ENCODE measurements around the gene SMG1.
A peak's percentile ranks its signal among the peaks of the same experiment; 100 is the strongest.
"Not testable (repeated sequence)": the region's sequence is repeated elsewhere in the genome, so short reads cannot be mapped to it uniquely, and the experiment has no call there.

SMG1 gene

DNA sequence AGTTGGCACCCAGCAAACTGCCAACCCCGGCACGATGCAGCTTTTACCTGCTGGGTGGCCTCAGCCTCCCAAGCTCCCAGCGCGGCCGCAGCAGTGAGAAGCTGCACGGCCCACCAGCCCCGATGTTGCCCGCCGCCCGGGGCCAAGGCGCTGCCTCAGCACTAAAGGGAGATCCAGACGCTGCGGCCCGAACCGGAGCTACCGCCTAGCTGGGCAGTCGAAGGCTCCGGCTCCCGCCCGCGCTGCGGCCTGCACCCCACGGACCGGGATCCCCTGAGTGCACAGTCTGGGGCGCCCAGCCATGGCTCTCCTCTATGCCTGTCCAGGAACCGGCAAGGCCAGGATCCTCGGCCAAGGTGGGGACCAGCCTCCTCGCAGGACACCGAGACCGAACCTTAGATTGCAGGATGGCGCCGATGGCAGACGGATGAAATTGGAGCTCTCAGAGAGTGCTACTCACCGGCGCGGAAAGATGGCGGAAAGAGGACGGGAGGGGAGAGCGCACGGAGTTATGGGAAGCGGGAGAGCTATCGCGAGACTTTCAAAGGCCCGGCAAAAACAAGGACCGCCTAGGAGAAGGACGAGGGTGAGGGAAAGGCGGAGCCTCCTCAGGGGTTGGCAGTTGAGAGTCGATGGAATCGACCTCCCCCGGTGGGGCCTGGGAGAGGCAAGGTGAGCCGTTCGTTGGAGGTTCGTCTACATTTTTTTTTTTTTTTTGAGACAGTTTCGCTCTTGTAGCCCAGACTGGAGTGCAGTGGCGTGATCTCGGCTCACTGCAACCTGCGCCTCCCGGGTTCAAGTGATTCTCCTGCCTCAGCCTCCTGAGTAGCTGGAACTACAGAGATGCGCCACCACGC, 136.1 kb downstream of the SMG1 start, which contains the start of gene RPS15A:
Gene RPS15A, minus strand, starts transcription at position 485 of the 857 bp plus-strand sequence. CDS start 1,221 bp downstream, outside the sequence.
- DNase-seq = peak; percentile 85 to 92 (median 89)
- Histone ChIP-seq H3K4me1 (ENCODE audit: control insufficient read depth, insufficient read depth, low read length, poor library complexity, severe bottlenecking) (peaks cover 26% of the 10 kb centered on the region), H3K9me3 (ENCODE audit: control insufficient read depth, low read length) (no peaks in the 10 kb centered on the region), H3K4me3 (ENCODE audit: insufficient read depth, low read depth, low read length, poor library complexity, severe bottlenecking) (peak within 1 kb of the TSS; percentile 99), H3K27me3 (replicated peaks; ENCODE audit: control insufficient read depth, insufficient read depth, low read length, poor library complexity, severe bottlenecking) (no peaks in the 10 kb centered on the region), H3K27ac (ENCODE audit: insufficient read depth, low read length, poor library complexity, severe bottlenecking) (peak within 1 kb of the TSS; percentile 73), H3K36me3 (ENCODE audit: control insufficient read depth, insufficient read depth, low read length) (peaks cover 50% of the 10 kb centered on the region)

DNA sequence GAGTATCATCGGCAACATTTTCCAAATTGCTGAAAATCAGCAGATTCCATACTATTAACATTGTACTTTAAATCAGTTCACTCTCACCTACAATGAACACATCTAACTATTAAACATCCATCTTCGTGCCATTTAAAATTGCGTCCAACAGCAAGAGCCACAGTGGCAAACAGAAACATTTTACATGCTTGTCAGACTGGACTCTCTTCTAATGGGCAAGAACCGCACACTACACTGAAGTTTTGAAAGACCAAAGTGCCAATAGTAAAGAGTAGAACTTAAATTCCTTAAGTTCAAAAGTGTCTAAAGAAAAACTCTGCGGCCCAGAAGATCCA, 136.7 kb downstream of the SMG1 start:
- H3K36me3 ChIP-seq (ENCODE audit: control insufficient read depth, insufficient read depth, low read length) = peaks cover 52% of the 10 kb centered on the region
- peaks cover 26% of the 10 kb centered on the region for H3K4me1 ChIP-seq (ENCODE audit: control insufficient read depth, insufficient read depth, low read length, poor library complexity, severe bottlenecking)
- peak overlapping the region; percentile 73 for H3K27ac ChIP-seq (ENCODE audit: insufficient read depth, low read length, poor library complexity, severe bottlenecking)

DNA sequence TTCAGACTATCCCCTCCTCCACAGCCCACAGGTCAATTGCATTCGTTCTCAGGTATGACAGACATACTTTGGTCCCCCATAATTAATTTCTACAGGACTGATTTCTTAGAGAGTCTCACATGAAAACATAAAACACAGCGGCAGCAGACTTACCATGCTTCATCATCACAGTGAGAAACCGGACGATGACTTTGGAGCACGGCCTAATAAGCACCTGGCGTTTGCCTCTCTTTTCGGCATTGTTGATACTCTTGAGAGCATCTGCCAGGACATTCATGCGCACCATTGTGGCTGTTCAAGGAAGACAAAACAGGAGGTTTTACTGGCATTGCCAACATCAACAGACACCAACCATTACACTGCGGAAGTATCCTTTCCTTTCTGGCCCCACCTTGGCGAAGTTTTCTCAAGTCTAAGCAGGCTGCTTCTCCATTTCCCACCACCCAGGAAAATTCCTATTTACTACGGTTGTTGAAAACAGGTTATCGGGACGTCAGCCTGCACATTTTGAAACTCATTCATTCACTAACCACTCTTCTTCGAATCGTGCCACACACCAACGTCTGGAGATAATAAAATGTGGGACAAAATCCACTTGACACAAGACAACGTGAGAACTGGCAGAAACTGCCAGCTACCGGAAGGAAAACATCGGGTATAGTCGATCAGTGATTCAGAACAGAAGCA, 137.2 kb downstream of the SMG1 start:
- H3K9me3 ChIP-seq (ENCODE audit: control insufficient read depth, low read length) = no peaks in the 10 kb centered on the region
- peaks cover 26% of the 10 kb centered on the region for H3K4me1 ChIP-seq (ENCODE audit: control insufficient read depth, insufficient read depth, low read length, poor library complexity, severe bottlenecking)
- peaks cover 52% of the 10 kb centered on the region for H3K36me3 ChIP-seq (ENCODE audit: control insufficient read depth, insufficient read depth, low read length)
- H3K27me3 ChIP-seq (replicated peaks; ENCODE audit: control insufficient read depth, insufficient read depth, low read length, poor library complexity, severe bottlenecking) = no peaks in the 10 kb centered on the region
- H3K27ac ChIP-seq (ENCODE audit: insufficient read depth, low read length, poor library complexity, severe bottlenecking) = peak overlapping the region; percentile 73
- DNase-seq = no peak
- H3K4me3 ChIP-seq (ENCODE audit: insufficient read depth, low read depth, low read length, poor library complexity, severe bottlenecking) = peak overlapping the region; percentile 99

More for the DNA sequence above, 136.7 kb downstream of the SMG1 start:
- H3K4me3 ChIP-seq (ENCODE audit: insufficient read depth, low read depth, low read length, poor library complexity, severe bottlenecking) = peak overlapping the region; percentile 99
- DNase-seq = no peak
- no peaks in the 10 kb centered on the region for H3K9me3 ChIP-seq (ENCODE audit: control insufficient read depth, low read length)
- H3K27me3 ChIP-seq (replicated peaks; ENCODE audit: control insufficient read depth, insufficient read depth, low read length, poor library complexity, severe bottlenecking) = no peaks in the 10 kb centered on the region

DNA sequence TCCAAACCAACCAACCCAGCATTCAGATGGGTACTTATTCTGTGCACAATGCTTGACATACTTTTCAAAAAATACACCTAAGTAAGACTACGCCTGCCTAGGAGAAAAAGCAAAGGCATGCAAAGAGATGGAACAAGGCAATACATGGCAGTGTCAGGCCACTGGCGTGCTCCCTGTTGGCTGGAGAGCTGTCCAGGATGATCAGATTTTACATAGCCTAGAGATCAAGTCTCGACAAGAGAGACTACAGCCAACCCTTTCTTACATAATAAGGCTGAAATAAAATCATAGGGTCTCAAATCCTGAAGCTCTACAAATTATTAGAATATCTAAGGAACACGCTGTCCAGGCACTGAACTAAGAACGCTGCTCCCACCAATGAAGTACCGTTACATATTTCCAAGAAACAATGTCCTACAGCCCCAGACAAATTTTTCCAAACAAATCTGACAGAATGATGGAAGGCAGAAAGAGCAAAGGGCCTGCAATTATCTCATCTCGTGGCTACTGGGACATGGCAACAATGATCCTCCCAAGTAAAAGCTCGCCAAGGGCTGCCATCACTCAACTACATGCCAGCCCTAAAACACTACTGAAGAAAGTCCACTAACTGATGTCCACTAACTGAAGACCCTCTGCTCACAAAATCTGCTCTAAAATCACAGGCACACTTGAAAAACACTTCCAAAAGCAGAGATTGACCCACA, 141.1 kb downstream of the SMG1 start:
- Histone ChIP-seq H3K27me3 (replicated peaks; ENCODE audit: control insufficient read depth, insufficient read depth, low read length, poor library complexity, severe bottlenecking) (no peaks in the 10 kb centered on the region), H3K9me3 (ENCODE audit: control insufficient read depth, low read length) (no peaks in the 10 kb centered on the region), H3K4me1 (ENCODE audit: control insufficient read depth, insufficient read depth, low read length, poor library complexity, severe bottlenecking) (peaks cover 26% of the 10 kb centered on the region), H3K4me3 (ENCODE audit: insufficient read depth, low read depth, low read length, poor library complexity, severe bottlenecking) (no peak overlapping the region), H3K27ac (ENCODE audit: insufficient read depth, low read length, poor library complexity, severe bottlenecking) (no peak overlapping the region), H3K36me3 (ENCODE audit: control insufficient read depth, insufficient read depth, low read length) (peaks cover 57% of the 10 kb centered on the region)
- no peak for DNase-seq

DNA sequence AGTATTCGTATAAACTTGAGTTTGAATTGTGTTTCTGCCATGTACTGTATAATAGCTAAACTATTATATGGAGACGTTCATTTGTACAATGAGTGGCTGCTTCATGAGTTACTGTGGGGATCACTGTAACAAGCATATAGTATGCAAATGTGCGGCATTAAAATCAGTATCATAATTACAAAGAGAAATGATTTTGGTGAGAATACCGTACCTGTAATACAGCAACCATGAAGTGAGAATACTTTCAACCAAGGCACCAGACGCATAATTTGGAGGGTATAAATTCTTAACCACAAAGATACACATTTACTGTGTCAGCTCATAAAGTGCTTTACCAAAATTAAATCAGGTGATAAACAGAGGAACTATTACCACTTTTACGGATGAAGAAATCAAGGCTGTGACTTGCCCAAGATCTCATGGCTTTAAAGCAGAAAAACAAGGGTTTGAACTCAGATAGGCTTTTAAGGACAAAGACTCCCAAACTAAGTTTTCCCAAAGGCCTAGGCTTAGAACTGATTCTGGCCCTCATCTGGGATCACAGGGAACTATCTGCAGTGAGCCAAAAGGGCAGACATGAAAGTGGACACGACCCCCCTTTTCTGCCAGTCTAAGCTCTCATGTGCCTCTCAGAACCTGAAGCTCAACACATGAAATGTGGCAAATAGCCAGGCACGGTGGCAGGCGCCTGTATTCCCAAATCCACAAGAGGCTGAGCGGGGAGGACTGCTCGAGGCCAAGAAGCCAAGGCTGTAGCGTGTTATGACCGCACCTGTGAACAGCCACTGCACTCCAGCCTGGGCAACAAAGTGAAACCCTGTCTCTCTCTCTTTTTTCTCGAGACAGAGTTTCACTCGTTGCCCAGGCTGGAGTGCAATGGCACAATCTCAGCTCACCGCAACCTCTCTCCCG, 142.5 kb downstream of the SMG1 start:
- H3K9me3 ChIP-seq (ENCODE audit: control insufficient read depth, low read length) = no peaks in the 10 kb centered on the region
- peaks cover 57% of the 10 kb centered on the region for H3K36me3 ChIP-seq (ENCODE audit: control insufficient read depth, insufficient read depth, low read length)
- H3K4me1 ChIP-seq (ENCODE audit: control insufficient read depth, insufficient read depth, low read length, poor library complexity, severe bottlenecking) = peaks cover 24% of the 10 kb centered on the region
- H3K27me3 ChIP-seq (replicated peaks; ENCODE audit: control insufficient read depth, insufficient read depth, low read length, poor library complexity, severe bottlenecking) = no peaks in the 10 kb centered on the region
- H3K27ac ChIP-seq (ENCODE audit: insufficient read depth, low read length, poor library complexity, severe bottlenecking) = peak overlapping the region; percentile 12
- DNase-seq = no peak
- no peak overlapping the region for H3K4me3 ChIP-seq (ENCODE audit: insufficient read depth, low read depth, low read length, poor library complexity, severe bottlenecking)

DNA sequence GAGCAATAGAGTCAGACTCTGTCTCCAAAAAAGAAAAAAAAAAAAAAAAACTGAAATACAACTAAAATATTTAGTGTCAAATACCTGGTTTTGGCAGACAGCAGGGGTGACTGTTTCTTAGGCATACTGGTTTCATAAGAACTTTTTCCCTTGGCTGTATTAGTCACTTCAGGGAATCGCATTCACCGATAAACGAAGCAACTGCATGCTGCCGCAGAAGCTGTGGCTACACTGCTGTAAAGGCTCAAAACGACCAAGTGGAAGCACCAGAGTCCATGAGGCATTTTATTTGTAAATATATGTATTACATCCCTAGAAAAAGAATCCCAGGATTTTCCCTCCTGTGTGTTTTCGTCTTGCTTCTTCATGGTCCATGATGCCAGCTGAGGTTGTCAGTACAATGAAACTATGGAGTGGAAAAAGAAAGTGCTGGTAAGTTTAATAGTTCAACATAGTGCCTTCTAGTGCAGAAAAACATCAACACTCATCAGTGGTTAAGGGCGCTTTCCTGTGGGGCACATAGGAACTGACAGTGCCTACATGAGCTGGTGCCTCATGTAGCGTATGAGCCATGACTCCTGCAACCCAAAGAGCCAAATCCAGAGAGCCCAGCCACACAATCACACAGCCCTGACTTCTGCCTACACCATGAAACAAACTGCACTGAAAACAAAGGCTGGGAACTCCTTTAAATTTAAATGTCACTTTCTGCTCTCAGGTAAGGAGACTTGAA, 143.3 kb downstream of the SMG1 start:
- Histone ChIP-seq H3K36me3 (ENCODE audit: control insufficient read depth, insufficient read depth, low read length) (peaks cover 50% of the 10 kb centered on the region), H3K4me1 (ENCODE audit: control insufficient read depth, insufficient read depth, low read length, poor library complexity, severe bottlenecking) (peaks cover 16% of the 10 kb centered on the region)
- no peak for DNase-seq

DNA sequence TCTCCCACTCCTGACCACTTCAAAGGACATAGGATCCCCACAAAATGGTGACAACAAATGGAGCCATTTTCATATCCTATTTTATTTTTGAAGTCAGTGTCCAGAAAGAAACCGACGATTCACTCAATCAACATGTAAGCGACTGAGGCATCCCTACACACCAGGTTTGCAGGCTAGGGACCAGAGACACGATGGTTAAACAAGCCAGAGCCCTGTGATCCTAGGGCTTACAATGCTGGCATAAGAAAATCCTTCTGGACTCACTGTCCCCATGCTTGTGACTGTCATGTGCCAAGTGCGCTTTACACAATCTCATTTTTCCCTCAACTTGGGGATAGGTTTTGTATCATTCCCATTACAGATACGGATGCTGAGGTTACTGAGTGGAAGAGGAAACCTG, 145.0 kb downstream of the SMG1 start:
- not testable (repeated sequence) for H3K9me3 ChIP-seq (ENCODE audit: control insufficient read depth, low read length); H3K27ac ChIP-seq (ENCODE audit: insufficient read depth, low read length, poor library complexity, severe bottlenecking); H3K27me3 ChIP-seq (replicated peaks; ENCODE audit: control insufficient read depth, insufficient read depth, low read length, poor library complexity, severe bottlenecking); DNase-seq; H3K4me1 ChIP-seq (ENCODE audit: control insufficient read depth, insufficient read depth, low read length, poor library complexity, severe bottlenecking); H3K4me3 ChIP-seq (ENCODE audit: insufficient read depth, low read depth, low read length, poor library complexity, severe bottlenecking)
- H3K36me3 ChIP-seq (ENCODE audit: control insufficient read depth, insufficient read depth, low read length) = peaks cover 39% of the 10 kb centered on the region

More for the DNA sequence above, 143.3 kb downstream of the SMG1 start:
- Histone ChIP-seq H3K27ac (ENCODE audit: insufficient read depth, low read length, poor library complexity, severe bottlenecking) (no peak overlapping the region), H3K4me3 (ENCODE audit: insufficient read depth, low read depth, low read length, poor library complexity, severe bottlenecking) (no peak overlapping the region), H3K9me3 (ENCODE audit: control insufficient read depth, low read length) (no peaks in the 10 kb centered on the region), H3K27me3 (replicated peaks; ENCODE audit: control insufficient read depth, insufficient read depth, low read length, poor library complexity, severe bottlenecking) (no peaks in the 10 kb centered on the region)

DNA sequence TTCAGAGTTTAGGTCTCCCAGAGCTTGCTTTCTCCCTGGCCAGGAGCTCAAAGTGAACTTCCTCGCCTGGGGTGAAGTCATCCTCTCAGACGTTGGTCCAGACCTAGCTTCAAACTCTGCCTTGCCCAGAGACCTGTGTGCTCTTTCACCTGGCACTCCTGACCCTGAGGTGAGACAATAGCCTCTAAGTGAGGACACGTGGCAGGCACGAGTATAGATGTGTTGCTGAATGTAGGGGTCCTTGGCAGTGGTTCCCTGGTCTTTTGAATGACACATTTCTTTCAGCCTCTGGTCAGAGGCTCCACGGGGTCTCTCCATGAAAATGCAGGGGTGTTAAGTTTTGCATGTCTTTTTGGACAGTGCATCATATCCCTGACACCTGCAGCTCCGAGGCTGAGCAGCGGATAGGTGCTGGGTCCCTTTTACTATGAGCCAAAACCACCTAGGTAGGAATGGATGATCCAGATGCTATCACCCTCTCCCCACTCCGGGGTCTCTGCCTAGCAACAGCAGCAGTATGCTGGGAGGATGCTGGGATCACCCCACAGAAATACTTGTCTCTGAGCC, 145.7 kb downstream of the SMG1 start:
- peaks cover 32% of the 10 kb centered on the region for H3K36me3 ChIP-seq (ENCODE audit: control insufficient read depth, insufficient read depth, low read length)
- not testable (repeated sequence) for H3K27ac ChIP-seq (ENCODE audit: insufficient read depth, low read length, poor library complexity, severe bottlenecking); H3K9me3 ChIP-seq (ENCODE audit: control insufficient read depth, low read length); H3K27me3 ChIP-seq (replicated peaks; ENCODE audit: control insufficient read depth, insufficient read depth, low read length, poor library complexity, severe bottlenecking); H3K4me3 ChIP-seq (ENCODE audit: insufficient read depth, low read depth, low read length, poor library complexity, severe bottlenecking); H3K4me1 ChIP-seq (ENCODE audit: control insufficient read depth, insufficient read depth, low read length, poor library complexity, severe bottlenecking); DNase-seq
